ENCODE measurements around the gene FXYD2.

DNA sequence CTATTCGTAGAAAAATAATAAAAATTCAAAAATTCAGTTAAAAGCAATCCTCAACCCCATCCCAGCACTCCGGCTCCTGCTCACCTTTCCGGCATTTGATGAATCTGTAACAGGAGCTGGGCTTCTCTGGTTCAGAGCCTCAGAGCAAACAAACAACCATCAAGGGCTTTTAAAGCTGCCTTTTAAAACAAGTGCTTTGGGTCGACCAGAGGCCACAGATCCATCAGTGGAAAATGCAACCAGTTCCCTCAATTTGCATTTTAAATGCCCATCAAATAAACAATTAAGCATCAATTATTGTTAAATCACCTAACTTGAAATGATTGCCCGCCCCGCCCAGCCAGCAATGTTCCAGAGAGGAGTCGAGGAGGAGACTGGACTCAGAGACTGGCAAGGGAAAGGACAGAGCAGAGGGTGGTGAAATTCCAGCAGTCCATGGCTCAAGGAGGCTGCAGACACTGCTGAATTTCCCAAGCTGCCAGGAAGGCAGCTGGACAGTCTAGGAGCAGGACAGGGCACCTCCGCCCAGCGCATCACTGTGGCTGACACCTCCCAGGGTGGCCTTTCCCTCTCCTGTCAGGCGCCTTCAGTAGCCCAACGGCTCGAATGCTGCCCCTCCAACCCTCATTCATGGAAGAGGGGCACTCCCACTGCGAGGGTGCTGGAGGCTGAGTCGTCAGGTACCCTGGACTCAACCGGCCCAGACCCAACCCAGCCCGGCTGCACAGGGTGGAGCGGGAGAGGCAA is 44.4 kb upstream of the FXYD2 start:
- TF ChIP-seq POLR2AphosphoS5 (IDR thresholded peaks at IDR 0.05), result no peak
- TF ChIP-seq, protein P1, sequence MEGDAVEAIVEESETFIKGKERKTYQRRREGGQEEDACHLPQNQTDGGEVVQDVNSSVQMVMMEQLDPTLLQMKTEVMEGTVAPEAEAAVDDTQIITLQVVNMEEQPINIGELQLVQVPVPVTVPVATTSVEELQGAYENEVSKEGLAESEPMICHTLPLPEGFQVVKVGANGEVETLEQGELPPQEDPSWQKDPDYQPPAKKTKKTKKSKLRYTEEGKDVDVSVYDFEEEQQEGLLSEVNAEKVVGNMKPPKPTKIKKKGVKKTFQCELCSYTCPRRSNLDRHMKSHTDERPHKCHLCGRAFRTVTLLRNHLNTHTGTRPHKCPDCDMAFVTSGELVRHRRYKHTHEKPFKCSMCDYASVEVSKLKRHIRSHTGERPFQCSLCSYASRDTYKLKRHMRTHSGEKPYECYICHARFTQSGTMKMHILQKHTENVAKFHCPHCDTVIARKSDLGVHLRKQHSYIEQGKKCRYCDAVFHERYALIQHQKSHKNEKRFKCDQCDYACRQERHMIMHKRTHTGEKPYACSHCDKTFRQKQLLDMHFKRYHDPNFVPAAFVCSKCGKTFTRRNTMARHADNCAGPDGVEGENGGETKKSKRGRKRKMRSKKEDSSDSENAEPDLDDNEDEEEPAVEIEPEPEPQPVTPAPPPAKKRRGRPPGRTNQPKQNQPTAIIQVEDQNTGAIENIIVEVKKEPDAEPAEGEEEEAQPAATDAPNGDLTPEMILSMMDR (IDR thresholded peaks at IDR 0.05), result no peak
